Fibroblast of villous mesenchyme (primary cell): ENCODE measurements around the gene KIF2C. TPM values are rescaled to one million over a fixed set of nuclear protein-coding genes. Genes with fewer than 3 reads are reported as not detected.
"Not testable (repeated sequence)": the region's sequence is repeated elsewhere in the genome, so short reads cannot be mapped to it uniquely, and the experiment has no call there.

ENCODE experiments used
- DNase-seq: peaks from one replicate; pipeline ENCODE4 v3.0.0-alpha.2; 2010; ENCODE audit warnings: low read depth
- H3K4me3 ChIP-seq: 2 replicates; pipeline ENCODE4 v1.5.1; 2011; ENCODE audit warnings: low read depth, mild to moderate bottlenecking, low read length
- CTCF ChIP-seq: IDR thresholded peaks from 2 replicates; pipeline ENCODE4 v1.5.1; 2012; ENCODE audit warnings: low read depth, mild to moderate bottlenecking, low read length; ENCODE audit not compliant: insufficient read depth
- total RNA-seq: library from RNA; depleted of rRNA; stranded (reverse); fragments of >200 nt; gene quantifications from 2 replicates; pipeline ENCODE4 v1.2.3, GENCODE V29; 2012

The KIF2C gene
- total RNA-seq, 1 donor, result 26.8 TPM

- no peak for DNase-seq
- TF ChIP-seq CTCF, result no peak
- no peak overlapping the region for H3K4me3 ChIP-seq
Measured at GRCh38 chr1:44786841-44787426, 47.3 kb downstream of the KIF2C start.

- DNase-seq, result no peak
- TF ChIP-seq CTCF, result no peak
- H3K4me3 ChIP-seq, result no peak overlapping the region
Measured at GRCh38 chr1:44787506-44787905, 47.9 kb downstream of the KIF2C start.

- DNase-seq, result no peak
- no peak for TF ChIP-seq CTCF
- no peak within 1 kb of the TSS for H3K4me3 ChIP-seq
Measured at GRCh38 chr1:44788120-44788860, 48.7 kb downstream of the KIF2C start, which contains the start of gene BEST4. Gene BEST4 (minus strand): TSS chr1:44788170. CDS start chr1:44787705, 465 bp downstream.

GRCh38 chr1:44790968-44791801, 51.5 kb downstream of the KIF2C start:
- TF ChIP-seq CTCF, result no peak

GRCh38 chr1:44792736-44793502, 53.3 kb downstream of the KIF2C start:
- no peak overlapping the region for H3K4me3 ChIP-seq
- TF ChIP-seq CTCF, result no peak
- no peak for DNase-seq

More at GRCh38 chr1:44790968-44791801, 51.5 kb downstream of the KIF2C start:
- H3K4me3 ChIP-seq, result no peak overlapping the region
- DNase-seq, result no peak

GRCh38 chr1:44797886-44798285, 58.2 kb downstream of the KIF2C start:
- not testable (repeated sequence) for H3K4me3 ChIP-seq, DNase-seq
